K562 (cell line): ENCODE results near the gene TSC22D3. TPM values are rescaled to one million over a fixed set of nuclear protein-coding genes. Genes with fewer than 3 reads are reported as not detected.

Source experiments
- ATF1 ChIP-seq, 2 experiments: fragments of 450-650 bp in 1 of 2; IDR thresholded peaks; 2 replicates each; pipeline ENCODE4 v1.6.1; 2016; ENCODE audit warnings: missing compliant biosample characterization in 1 of 2, missing genetic modification characterization in 1 of 2
- ETV5 ChIP-seq: sonication (generic); formaldehyde crosslinking; IDR thresholded peaks from 2 replicates; pipeline ENCODE4 v1.4.0; 2020; ENCODE audit warnings: low read depth, mild to moderate bottlenecking, missing genetic modification reagents
- GATAD2B ChIP-seq: fragments of 450-650 bp; IDR thresholded peaks from 2 replicates; pipeline ENCODE4 v1.6.1; 2017; ENCODE audit warnings: mild to moderate bottlenecking, borderline replicate concordance
- NR2C2 ChIP-seq, 2 experiments: fragments of 200-800 bp in 1 of 2; sonication (Bioruptor generic) in 1 of 2; sonication (generic) in 1 of 2; formaldehyde crosslinking in 1 of 2; IDR thresholded peaks; 2 replicates each; pipeline versions ENCODE4 v1.6.1 to v1.8.0; 2016 to 2022; ENCODE audit warnings: mild to moderate bottlenecking in 1 of 2, missing compliant biosample characterization in 1 of 2, missing genetic modification characterization in 1 of 2, missing genetic modification reagents in 1 of 2
- TBL1XR1 ChIP-seq, 2 experiments: IDR thresholded peaks; 2 replicates each; pipeline ENCODE4 v1.6.1; 2012; ENCODE audit warnings: improper control_type of control experiment in 2 of 2, low read length in 2 of 2, mild to moderate bottlenecking in 1 of 2
- ZC3H8 ChIP-seq: fragments of 450-650 bp; IDR thresholded peaks from 2 replicates; pipeline ENCODE4 v1.6.1; 2017
- ZNF232 ChIP-seq: sonication (generic); formaldehyde crosslinking; IDR thresholded peaks from 2 replicates; pipeline ENCODE4 v1.8.0; 2022; ENCODE audit warnings: mild to moderate bottlenecking, missing genetic modification reagents
- ZNF583 ChIP-seq: fragments of 250-450 bp; sonication (Bioruptor Pico); IDR thresholded peaks from 2 replicates; pipeline ENCODE4 v1.4.0; 2020
- ZNF785 ChIP-seq: fragments of 250-450 bp; sonication (Bioruptor Pico); IDR thresholded peaks from 2 replicates; pipeline ENCODE4 v1.4.0; 2020; ENCODE audit warnings: mild to moderate bottlenecking
- polyA plus RNA-seq, 8 experiments: library from polyadenylated mRNA; depleted of rRNA in 4 of 8; stranded (reverse) in 5 of 8; unstranded in 3 of 8; fragments of >200 nt; fragmentation: Nextera tagmentation in 2 of 8; fragmentation: Illumina TruSeq in 1 of 8; extraction: Ambion mirVana in 2 of 8; extraction: Trizol in 1 of 8; gene quantifications; 2 replicates each; pipeline versions ENCODE4 v1.2.1 to v1.2.3, GENCODE V29; 2011 to 2014; ENCODE audit warnings: inconsistent platforms in 1 of 8, missing spikeins in 1 of 8
- total RNA-seq, 7 experiments: library from RNA; depleted of rRNA in 6 of 7; stranded (reverse); fragments of >200 nt in 6 of 7; fragmentation: Illumina TruSeq in 2 of 7; extraction: Trizol in 2 of 7; gene quantifications; 2 replicates each; pipeline versions ENCODE4 v1.2.1 to v1.2.3, GENCODE V29; 2011 to 2021; ENCODE audit warnings: low replicate concordance in 1 of 7
- TF ChIP-seq, protein P1 (sequence below): fragments of 250-450 bp; sonication (Bioruptor Pico); IDR thresholded peaks from 2 replicates; pipeline ENCODE4 v1.5.0; 2021
- TF ChIP-seq, protein P2 (sequence below), 3 experiments: fragments of 200-800 bp in 1 of 3; sonication (Bioruptor generic) in 1 of 3; sonication (generic) in 1 of 3; formaldehyde crosslinking in 1 of 3; IDR thresholded peaks; 2 replicates each; pipeline versions ENCODE4 v1.6.1 to v1.8.0; 2016 to 2022; ENCODE audit warnings: mild to moderate bottlenecking in 2 of 3, missing compliant biosample characterization in 2 of 3, missing genetic modification characterization in 2 of 3, missing genetic modification reagents in 1 of 3
- TF ChIP-seq, protein P3 (sequence below): fragments of 450-650 bp; IDR thresholded peaks from 2 replicates; pipeline ENCODE4 v1.6.1; 2016; ENCODE audit warnings: mild to moderate bottlenecking, moderate library complexity

The TSC22D3 gene
- total and polyA plus RNA-seq, 9 of the 15 experiments (the other 6 are each of a cell fraction or from before 2014, with no cell fraction given), result 0.48 to 3.0 (median 0.87) TPM

DNA sequence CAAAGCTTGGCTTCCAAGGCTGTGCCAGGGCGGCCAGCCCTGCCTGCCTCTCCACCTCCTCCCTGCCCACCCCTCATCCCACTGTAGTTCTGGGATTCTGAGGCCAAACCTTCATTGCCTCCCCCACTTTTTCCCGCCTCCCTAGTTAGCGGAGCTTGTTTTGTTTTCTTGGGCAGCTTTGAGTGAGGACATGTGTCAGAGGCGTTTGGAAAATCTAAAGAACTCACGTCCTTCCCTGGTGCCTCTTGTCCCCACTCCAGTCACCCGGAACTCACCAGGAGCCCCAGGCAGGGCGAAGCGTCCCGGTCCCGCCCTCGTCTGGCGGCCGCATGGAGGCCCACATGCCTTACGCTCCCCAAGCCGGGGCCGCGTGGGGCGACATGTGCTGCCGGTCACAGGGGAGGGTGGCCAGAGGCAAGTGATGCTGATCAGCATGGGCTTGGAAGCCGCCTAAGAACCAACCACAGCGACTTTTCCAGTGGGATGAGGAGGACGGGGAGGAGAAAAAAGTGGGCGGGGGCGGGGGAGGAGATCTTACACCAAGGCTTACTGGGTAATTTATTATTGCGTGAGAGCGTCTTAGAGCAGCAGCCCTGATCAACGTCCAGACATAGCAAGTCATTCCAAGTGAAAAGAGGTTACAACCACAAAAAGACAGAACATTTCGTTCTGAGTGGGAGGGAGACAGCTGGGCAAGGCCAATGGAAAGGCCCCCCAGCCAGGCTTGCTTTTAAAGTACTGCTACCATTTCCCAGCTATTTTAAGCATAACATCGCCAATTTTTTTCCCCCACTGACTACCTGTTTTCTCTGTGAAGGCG lies 98.8 kb downstream of the TSC22D3 start (continued):
- TF ChIP-seq, protein P1, sequence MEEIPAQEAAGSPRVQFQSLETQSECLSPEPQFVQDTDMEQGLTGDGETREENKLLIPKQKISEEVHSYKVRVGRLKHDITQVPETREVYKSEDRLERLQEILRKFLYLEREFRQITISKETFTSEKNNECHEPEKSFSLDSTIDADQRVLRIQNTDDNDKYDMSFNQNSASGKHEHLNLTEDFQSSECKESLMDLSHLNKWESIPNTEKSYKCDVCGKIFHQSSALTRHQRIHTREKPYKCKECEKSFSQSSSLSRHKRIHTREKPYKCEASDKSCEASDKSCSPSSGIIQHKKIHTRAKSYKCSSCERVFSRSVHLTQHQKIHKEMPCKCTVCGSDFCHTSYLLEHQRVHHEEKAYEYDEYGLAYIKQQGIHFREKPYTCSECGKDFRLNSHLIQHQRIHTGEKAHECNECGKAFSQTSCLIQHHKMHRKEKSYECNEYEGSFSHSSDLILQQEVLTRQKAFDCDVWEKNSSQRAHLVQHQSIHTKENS (CRISPR knock-in tag), result no peak
- TF ChIP-seq GATAD2B (no peak), ZNF785 (CRISPR knock-in tag) (no peak), ZNF232 (CRISPR knock-in tag) (peak; percentile 91), NR2C2 (CRISPR knock-in tag; IDR thresholded peaks at IDR 0.05) (no peak; the same call in 1 of the 2 replicates), NR2C2 (tag; IDR thresholded peaks at IDR 0.05) (peak; percentile 49), TBL1XR1 (IDR thresholded peaks at IDR 0.05; ENCODE audit: low read length in 2 of 2) (no peak), ZC3H8 (no peak), ETV5 (CRISPR knock-in tag) (peak; percentile 64; the same call in 1 of the 2 replicates), ZNF583 (CRISPR knock-in tag) (no peak), ATF1 (CRISPR knock-in tag; IDR thresholded peaks at IDR 0.05) (no peak), ATF1 (tag; IDR thresholded peaks at IDR 0.05) (peak; percentile 31; the same call in 1 of the 2 replicates)
- TF ChIP-seq, protein P2, sequence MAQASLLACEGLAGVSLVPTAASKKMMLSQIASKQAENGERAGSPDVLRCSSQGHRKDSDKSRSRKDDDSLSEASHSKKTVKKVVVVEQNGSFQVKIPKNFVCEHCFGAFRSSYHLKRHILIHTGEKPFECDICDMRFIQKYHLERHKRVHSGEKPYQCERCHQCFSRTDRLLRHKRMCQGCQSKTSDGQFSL (CRISPR knock-in tag; IDR thresholded peaks at IDR 0.05), result peak; percentile 60; the same call in 1 of the 2 replicates
- TF ChIP-seq, protein P2 (tag; IDR thresholded peaks at IDR 0.05), result no peak
- TF ChIP-seq, protein P3, sequence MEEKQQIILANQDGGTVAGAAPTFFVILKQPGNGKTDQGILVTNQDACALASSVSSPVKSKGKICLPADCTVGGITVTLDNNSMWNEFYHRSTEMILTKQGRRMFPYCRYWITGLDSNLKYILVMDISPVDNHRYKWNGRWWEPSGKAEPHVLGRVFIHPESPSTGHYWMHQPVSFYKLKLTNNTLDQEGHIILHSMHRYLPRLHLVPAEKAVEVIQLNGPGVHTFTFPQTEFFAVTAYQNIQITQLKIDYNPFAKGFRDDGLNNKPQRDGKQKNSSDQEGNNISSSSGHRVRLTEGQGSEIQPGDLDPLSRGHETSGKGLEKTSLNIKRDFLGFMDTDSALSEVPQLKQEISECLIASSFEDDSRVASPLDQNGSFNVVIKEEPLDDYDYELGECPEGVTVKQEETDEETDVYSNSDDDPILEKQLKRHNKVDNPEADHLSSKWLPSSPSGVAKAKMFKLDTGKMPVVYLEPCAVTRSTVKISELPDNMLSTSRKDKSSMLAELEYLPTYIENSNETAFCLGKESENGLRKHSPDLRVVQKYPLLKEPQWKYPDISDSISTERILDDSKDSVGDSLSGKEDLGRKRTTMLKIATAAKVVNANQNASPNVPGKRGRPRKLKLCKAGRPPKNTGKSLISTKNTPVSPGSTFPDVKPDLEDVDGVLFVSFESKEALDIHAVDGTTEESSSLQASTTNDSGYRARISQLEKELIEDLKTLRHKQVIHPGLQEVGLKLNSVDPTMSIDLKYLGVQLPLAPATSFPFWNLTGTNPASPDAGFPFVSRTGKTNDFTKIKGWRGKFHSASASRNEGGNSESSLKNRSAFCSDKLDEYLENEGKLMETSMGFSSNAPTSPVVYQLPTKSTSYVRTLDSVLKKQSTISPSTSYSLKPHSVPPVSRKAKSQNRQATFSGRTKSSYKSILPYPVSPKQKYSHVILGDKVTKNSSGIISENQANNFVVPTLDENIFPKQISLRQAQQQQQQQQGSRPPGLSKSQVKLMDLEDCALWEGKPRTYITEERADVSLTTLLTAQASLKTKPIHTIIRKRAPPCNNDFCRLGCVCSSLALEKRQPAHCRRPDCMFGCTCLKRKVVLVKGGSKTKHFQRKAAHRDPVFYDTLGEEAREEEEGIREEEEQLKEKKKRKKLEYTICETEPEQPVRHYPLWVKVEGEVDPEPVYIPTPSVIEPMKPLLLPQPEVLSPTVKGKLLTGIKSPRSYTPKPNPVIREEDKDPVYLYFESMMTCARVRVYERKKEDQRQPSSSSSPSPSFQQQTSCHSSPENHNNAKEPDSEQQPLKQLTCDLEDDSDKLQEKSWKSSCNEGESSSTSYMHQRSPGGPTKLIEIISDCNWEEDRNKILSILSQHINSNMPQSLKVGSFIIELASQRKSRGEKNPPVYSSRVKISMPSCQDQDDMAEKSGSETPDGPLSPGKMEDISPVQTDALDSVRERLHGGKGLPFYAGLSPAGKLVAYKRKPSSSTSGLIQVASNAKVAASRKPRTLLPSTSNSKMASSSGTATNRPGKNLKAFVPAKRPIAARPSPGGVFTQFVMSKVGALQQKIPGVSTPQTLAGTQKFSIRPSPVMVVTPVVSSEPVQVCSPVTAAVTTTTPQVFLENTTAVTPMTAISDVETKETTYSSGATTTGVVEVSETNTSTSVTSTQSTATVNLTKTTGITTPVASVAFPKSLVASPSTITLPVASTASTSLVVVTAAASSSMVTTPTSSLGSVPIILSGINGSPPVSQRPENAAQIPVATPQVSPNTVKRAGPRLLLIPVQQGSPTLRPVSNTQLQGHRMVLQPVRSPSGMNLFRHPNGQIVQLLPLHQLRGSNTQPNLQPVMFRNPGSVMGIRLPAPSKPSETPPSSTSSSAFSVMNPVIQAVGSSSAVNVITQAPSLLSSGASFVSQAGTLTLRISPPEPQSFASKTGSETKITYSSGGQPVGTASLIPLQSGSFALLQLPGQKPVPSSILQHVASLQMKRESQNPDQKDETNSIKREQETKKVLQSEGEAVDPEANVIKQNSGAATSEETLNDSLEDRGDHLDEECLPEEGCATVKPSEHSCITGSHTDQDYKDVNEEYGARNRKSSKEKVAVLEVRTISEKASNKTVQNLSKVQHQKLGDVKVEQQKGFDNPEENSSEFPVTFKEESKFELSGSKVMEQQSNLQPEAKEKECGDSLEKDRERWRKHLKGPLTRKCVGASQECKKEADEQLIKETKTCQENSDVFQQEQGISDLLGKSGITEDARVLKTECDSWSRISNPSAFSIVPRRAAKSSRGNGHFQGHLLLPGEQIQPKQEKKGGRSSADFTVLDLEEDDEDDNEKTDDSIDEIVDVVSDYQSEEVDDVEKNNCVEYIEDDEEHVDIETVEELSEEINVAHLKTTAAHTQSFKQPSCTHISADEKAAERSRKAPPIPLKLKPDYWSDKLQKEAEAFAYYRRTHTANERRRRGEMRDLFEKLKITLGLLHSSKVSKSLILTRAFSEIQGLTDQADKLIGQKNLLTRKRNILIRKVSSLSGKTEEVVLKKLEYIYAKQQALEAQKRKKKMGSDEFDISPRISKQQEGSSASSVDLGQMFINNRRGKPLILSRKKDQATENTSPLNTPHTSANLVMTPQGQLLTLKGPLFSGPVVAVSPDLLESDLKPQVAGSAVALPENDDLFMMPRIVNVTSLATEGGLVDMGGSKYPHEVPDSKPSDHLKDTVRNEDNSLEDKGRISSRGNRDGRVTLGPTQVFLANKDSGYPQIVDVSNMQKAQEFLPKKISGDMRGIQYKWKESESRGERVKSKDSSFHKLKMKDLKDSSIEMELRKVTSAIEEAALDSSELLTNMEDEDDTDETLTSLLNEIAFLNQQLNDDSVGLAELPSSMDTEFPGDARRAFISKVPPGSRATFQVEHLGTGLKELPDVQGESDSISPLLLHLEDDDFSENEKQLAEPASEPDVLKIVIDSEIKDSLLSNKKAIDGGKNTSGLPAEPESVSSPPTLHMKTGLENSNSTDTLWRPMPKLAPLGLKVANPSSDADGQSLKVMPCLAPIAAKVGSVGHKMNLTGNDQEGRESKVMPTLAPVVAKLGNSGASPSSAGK, result peak; percentile 98
